PC-3 (cell line): Measurements from ENCODE around the gene EGLN2. TPM values are rescaled to one million over a fixed set of nuclear protein-coding genes. Genes with fewer than 3 reads are reported as not detected.
"Not testable (repeated sequence)": the region's sequence is repeated elsewhere in the genome, so short reads cannot be mapped to it uniquely, and the experiment has no call there.

ENCODE experiments used
- ATAC-seq: fragments of 200-7000 bp; cut with Tn5 transposase; 2 replicates; pipeline ENCODE4 v1.9.1; 2020; ENCODE audit warnings: mild to moderate bottlenecking, moderate library complexity
- BruUV-seq: library from RNA; stranded (reverse); fragments of 400-500 nt; replicated peaks from 2 replicates; lab custom pipeline; 2021; lab: Mats Ljungman, UMichigan
- CTCF ChIA-PET: fragments of 300-600 bp; sonication (Branson Sonifier 250); formaldehyde crosslinking; loops from one replicate; lab custom pipeline; 2022; ENCODE audit warnings: antibody characterized with exemption; lab: Charles Lee
- POLR2A ChIA-PET: fragments of 300-600 bp; sonication (Branson Sonifier 250); formaldehyde crosslinking; loops from one replicate; lab custom pipeline; 2022; ENCODE audit warnings: antibody characterized with exemption; ENCODE audit not compliant: unreplicated experiment; lab: Charles Lee
- DNase-seq: peaks from one replicate; pipeline ENCODE4 v3.0.0-alpha.2; 2015
- H2AFZ ChIP-seq: fragments of 300-600 bp; sonication (generic); 2 replicates; pipeline ENCODE4 v1.6.0; 2016; ENCODE audit warnings: antibody characterized with exemption, low read length
- H3F3A ChIP-seq: fragments of 300-600 bp; sonication (generic); one replicate; pipeline ENCODE4 v1.6.0; 2017; ENCODE audit warnings: antibody characterized with exemption, low read length, control low read depth, mild to moderate bottlenecking; ENCODE audit not compliant: unreplicated experiment
- H3K27ac ChIP-seq: fragments of 300-600 bp; sonication (generic); 2 replicates; pipeline ENCODE4 v1.5.1; 2016; ENCODE audit warnings: mild to moderate bottlenecking, low read length
- H3K27me3 ChIP-seq: fragments of 300-600 bp; sonication (generic); 2 replicates; pipeline ENCODE4 v1.6.1; 2016; ENCODE audit warnings: low read length, mixed read lengths
- H3K36me3 ChIP-seq: fragments of 300-600 bp; sonication (generic); 2 replicates; pipeline ENCODE4 v1.6.1; 2016; ENCODE audit warnings: low read depth, mixed run types, low read length, mixed read lengths
- H3K4me1 ChIP-seq: fragments of 300-600 bp; sonication (generic); 2 replicates; pipeline ENCODE4 v1.5.1; 2016; ENCODE audit warnings: low read length; ENCODE audit not compliant: insufficient read depth
- H3K4me2 ChIP-seq: fragments of 300-600 bp; sonication (generic); 2 replicates; pipeline ENCODE4 v1.6.0; 2016; ENCODE audit warnings: low read length
- H3K4me3 ChIP-seq: fragments of 300-600 bp; sonication (generic); 2 replicates; pipeline ENCODE4 v1.5.1; 2016; ENCODE audit warnings: mild to moderate bottlenecking, low read length, mixed read lengths
- H3K79me2 ChIP-seq: fragments of 300-600 bp; sonication (generic); 2 replicates; pipeline ENCODE4 v1.6.1; 2017; ENCODE audit warnings: low read length, mixed read lengths
- H3K9ac ChIP-seq: fragments of 300-600 bp; sonication (generic); 2 replicates; pipeline ENCODE4 v1.6.0; 2016; ENCODE audit warnings: mild to moderate bottlenecking, low read length
- H3K9me2 ChIP-seq: fragments of 300-600 bp; sonication (generic); replicated peaks from 2 replicates; pipeline ENCODE4 v1.6.1; 2016; ENCODE audit warnings: mixed run types, low read length, mixed read lengths
- H3K9me3 ChIP-seq: fragments of 300-600 bp; sonication (generic); 2 replicates; pipeline ENCODE4 v1.6.1; 2016; ENCODE audit warnings: low read length, mixed read lengths
- H4K20me1 ChIP-seq: fragments of 300-600 bp; sonication (generic); 2 replicates; pipeline ENCODE4 v1.6.1; 2016; ENCODE audit warnings: low read length, mixed read lengths
- EZH2 ChIP-seq: fragments of 300-600 bp; sonication (generic); IDR thresholded peaks from one replicate; pipeline ENCODE4 v1.6.1; 2017; ENCODE audit warnings: antibody characterized with exemption, mild to moderate bottlenecking, low read length; ENCODE audit not compliant: unreplicated experiment
- EZH2phosphoT487 ChIP-seq: fragments of 300-600 bp; sonication (generic); IDR thresholded peaks from 2 replicates; pipeline ENCODE4 v1.6.1; 2018; ENCODE audit warnings: mild to moderate bottlenecking, antibody characterized with exemption, low read length, borderline replicate concordance
- intact Hi-C: fragments of 100-400 bp; cut with micrococcal nuclease; formaldehyde crosslinking; loops from 2 replicates; pipeline ENCODE4 v1.9.0; 2023
- total RNA-seq: library from RNA; depleted of rRNA; stranded (reverse); fragments of >200 nt; gene quantifications from 2 replicates; pipeline ENCODE4 v1.2.3, GENCODE V29; 2014
- TF ChIP-seq, protein P1 (sequence below): fragments of 300-600 bp; sonication (generic); conservative IDR thresholded peaks from 2 replicates; pipeline ENCODE4 v1.5.1; 2017; ENCODE audit warnings: antibody characterized with exemption, low read depth, mild to moderate bottlenecking, low read length

Gene EGLN2
- total RNA-seq, 1 experiment from 2014 or later = 36.6 TPM

DNA sequence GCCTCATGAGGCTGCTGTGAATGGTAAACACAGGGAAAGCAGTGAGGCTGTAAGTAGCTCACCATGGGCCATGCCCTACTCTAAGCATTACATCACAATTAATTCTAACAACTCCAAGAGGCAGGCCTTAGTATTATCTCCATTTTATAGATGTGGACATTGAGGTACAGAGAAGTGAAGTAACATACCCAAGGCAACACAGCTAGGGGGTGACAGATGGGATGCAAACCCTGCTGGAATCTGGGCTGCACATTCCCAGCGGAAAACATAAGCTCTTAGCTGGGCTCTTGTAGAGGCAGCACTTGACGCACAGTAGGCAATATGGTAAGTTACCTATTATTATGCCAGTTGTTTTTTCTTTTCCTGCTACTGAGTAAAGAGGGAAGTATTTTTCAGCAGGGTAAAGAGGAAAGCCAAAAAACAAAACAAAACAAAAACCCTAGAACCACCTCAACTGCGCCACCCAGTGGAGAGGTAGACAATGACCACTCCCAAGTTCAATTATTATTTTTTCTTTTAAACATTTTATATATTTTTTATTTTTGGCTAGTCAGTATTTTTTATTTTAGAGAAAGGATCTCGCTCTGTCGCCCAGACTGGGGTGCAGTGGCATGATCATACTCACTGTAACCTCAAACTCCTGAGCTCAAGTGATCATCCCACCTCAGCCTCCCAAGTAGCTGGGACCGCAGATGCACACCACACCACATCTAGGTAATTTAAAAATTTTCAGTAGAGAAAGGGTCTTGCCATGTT, 20.7 kb downstream of the EGLN2 start:
- H3K9me2 ChIP-seq, H3K79me2 ChIP-seq, H3K4me3 ChIP-seq, H2AFZ ChIP-seq, H3K9me3 ChIP-seq, H3K4me1 ChIP-seq, H3K36me3 ChIP-seq, POLR2A ChIA-PET, H3K4me2 ChIP-seq, H3F3A ChIP-seq, H3K9ac ChIP-seq, H3K27ac ChIP-seq, H3K27me3 ChIP-seq, H4K20me1 ChIP-seq, BruUV-seq: not testable (repeated sequence)
- TF ChIP-seq, protein P1, sequence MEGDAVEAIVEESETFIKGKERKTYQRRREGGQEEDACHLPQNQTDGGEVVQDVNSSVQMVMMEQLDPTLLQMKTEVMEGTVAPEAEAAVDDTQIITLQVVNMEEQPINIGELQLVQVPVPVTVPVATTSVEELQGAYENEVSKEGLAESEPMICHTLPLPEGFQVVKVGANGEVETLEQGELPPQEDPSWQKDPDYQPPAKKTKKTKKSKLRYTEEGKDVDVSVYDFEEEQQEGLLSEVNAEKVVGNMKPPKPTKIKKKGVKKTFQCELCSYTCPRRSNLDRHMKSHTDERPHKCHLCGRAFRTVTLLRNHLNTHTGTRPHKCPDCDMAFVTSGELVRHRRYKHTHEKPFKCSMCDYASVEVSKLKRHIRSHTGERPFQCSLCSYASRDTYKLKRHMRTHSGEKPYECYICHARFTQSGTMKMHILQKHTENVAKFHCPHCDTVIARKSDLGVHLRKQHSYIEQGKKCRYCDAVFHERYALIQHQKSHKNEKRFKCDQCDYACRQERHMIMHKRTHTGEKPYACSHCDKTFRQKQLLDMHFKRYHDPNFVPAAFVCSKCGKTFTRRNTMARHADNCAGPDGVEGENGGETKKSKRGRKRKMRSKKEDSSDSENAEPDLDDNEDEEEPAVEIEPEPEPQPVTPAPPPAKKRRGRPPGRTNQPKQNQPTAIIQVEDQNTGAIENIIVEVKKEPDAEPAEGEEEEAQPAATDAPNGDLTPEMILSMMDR = peak; percentile 44; the same call in 1 of the 2 replicates
- ATAC-seq (0 out of 2 replicates have a peak, but pooled peaks have one; percentile 12), DNase-seq (peak; percentile 43)
- intact Hi-C loops = loop anchor here (5.0 kb wide), 1 partner anchor 157 kb away; no protein-coding TSS in a partner anchor
- CTCF ChIA-PET = interaction anchor here (0.6 kb wide), 1 partner anchor 325 kb away, joined by 7 read pairs; no protein-coding TSS in a partner anchor

DNA sequence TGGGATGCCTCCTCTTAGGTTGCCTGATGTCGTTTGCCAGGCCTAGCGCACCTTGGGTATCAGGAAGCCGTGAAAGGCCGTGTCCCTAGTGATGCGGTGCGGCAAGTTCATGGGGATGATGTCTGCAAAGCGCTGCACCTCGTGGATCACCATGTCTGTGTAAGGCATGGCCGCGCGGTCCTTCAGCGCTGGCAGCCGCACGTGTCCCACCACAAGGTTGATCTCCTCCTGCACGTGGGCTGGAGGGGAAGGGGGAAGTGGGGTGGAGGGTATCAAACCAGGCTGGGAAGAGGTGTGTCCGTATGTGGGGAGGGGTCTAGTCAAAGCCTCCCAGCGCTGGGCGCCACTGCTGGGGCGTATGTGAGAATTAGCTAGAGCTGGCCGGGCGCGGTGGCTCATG, 23.2 kb downstream of the EGLN2 start:
- H3K27ac ChIP-seq = no peak overlapping the region
- no peaks in the 10 kb centered on the region for H3K36me3 ChIP-seq
- H4K20me1 ChIP-seq = no peaks in the 10 kb centered on the region
- H3K9ac ChIP-seq = no peak overlapping the region
- H2AFZ ChIP-seq = no peak overlapping the region
- CTCF ChIA-PET = no interaction called here
- intact Hi-C loops = no loop called here
- H3K4me1 ChIP-seq = no peaks in the 10 kb centered on the region
- no peaks in the 10 kb centered on the region for H3K79me2 ChIP-seq
- H3F3A ChIP-seq = no peaks in the 10 kb centered on the region
- no TSS peak for BruUV-seq
- no peak overlapping the region for H3K4me3 ChIP-seq
- no peak for TF ChIP-seq EZH2
- TF ChIP-seq EZH2phosphoT487 = no peak
- TF ChIP-seq, protein P1 = no peak
- H3K4me2 ChIP-seq = no peak overlapping the region
- H3K9me2 ChIP-seq = no peaks in the 10 kb centered on the region
- H3K27me3 ChIP-seq = no peaks in the 10 kb centered on the region
- H3K9me3 ChIP-seq = no peaks in the 10 kb centered on the region
- POLR2A ChIA-PET = no interaction called here
- no peak for ATAC-seq
- DNase-seq = no peak

DNA sequence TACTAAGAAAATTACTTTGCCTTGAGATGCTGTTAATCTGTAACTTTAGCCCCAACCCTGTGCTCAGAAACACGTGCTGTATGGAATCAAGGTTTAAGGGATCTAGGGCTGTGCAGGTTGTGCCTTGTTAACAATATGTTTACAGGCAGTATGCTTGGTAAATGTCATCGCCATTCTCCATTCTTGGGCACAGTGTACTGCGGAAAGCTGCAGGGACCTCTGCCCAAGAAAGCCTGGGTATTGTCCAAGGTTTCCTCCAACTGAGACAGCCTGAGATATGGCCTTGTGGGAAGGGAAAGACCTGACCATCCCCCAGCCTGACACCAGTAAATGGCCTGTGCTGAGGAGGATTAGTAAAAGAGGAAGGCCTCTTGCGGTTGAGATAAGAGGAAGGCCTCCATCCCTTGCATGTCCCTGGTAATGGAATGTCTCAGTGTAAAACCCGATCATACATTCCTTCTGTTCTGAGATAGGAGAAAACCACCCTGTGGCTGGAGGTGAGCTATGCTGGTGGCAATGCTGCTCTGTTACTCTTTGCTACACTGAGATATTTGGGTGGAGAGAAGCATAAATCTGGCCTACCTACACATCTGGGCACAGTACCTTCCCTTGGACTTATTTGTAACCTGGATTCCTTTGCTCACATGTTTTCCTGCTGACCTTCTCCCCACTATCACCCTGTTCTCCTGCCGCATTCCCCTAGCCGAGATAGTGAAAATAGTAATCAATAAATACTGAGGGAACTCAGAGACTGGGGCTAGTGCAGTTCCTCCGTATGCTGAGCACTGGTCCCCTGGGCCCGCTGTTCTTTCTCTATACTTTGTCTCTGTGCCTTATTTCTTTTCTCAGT, 23.9 kb downstream of the EGLN2 start:
- H3K27ac ChIP-seq, BruUV-seq, H3K9ac ChIP-seq, POLR2A ChIA-PET, intact Hi-C loops, H3K27me3 ChIP-seq, H2AFZ ChIP-seq, H3K4me2 ChIP-seq, H3F3A ChIP-seq, H3K79me2 ChIP-seq, H3K9me3 ChIP-seq, H4K20me1 ChIP-seq, CTCF ChIA-PET, H3K36me3 ChIP-seq, DNase-seq, H3K4me1 ChIP-seq, H3K4me3 ChIP-seq, ATAC-seq, H3K9me2 ChIP-seq: not testable (repeated sequence)

DNA sequence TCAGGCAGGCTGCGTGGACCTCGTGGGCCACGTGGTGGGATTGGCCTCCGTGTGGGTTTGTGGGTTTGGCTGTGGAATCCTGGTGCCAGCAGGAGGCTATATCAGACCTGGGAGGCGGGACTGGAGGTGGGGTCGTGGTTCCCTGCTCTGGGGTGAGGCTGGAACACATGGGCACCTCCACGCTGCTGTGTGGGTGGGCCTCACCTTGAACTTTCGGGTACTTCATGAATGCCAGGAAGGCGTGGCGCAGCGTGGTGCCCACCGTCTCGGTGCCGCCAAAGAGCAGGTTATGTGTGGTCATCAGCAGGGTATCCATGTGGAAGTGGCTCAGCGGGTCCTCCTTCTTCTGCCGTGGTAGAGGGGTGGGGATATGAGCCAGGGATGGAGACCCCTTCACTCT, 25.9 kb downstream of the EGLN2 start:
- BruUV-seq, H3K9me3 ChIP-seq, H3K9ac ChIP-seq, H3K4me3 ChIP-seq, CTCF ChIA-PET, H3K27ac ChIP-seq, H3K79me2 ChIP-seq, ATAC-seq, DNase-seq, H4K20me1 ChIP-seq, H3K27me3 ChIP-seq, intact Hi-C loops, H3F3A ChIP-seq, H3K36me3 ChIP-seq, H3K4me1 ChIP-seq, H3K9me2 ChIP-seq, POLR2A ChIA-PET, H3K4me2 ChIP-seq, H2AFZ ChIP-seq: not testable (repeated sequence)
